ENCODE measurements around the gene PRKN. TPM values are rescaled to one million over a fixed set of nuclear protein-coding genes. Genes with fewer than 3 reads are reported as not detected.

PRKN gene
- total RNA-seq, 6 experiments from 2014 or later, result 0.32 TPM; not detected in 5

GRCh38 chr6:162099685-162100084 lies 627.9 kb downstream of the PRKN start:
- H3K27ac Mint-ChIP-seq, result no peak overlapping the region
- no peaks in the 10 kb centered on the region for H3K4me1 Mint-ChIP-seq (ENCODE audit: low read depth)
- no peaks in the 10 kb centered on the region for H3K27me3 Mint-ChIP-seq (ENCODE audit: insufficient read depth)
- DNase-seq, result no peak
- H3K9me3 Mint-ChIP-seq, result peaks cover 47% of the 10 kb centered on the region
- TF ChIP-seq CTCF (IDR thresholded peaks at IDR 0.05), result no peak
- H3K4me3 Mint-ChIP-seq, result no peak overlapping the region
- no peaks in the 10 kb centered on the region for H3K36me3 Mint-ChIP-seq (ENCODE audit: low read depth)

- DNase-seq, result no peak
- no peaks in the 10 kb centered on the region for H3K4me1 Mint-ChIP-seq (ENCODE audit: low read depth)
- no peak overlapping the region for H3K4me3 Mint-ChIP-seq
- no peaks in the 10 kb centered on the region for H3K27me3 Mint-ChIP-seq (ENCODE audit: insufficient read depth)
- TF ChIP-seq CTCF (IDR thresholded peaks at IDR 0.05), result no peak
- H3K9me3 Mint-ChIP-seq, result peaks cover 28% of the 10 kb centered on the region
- no peak overlapping the region for H3K27ac Mint-ChIP-seq
- no peaks in the 10 kb centered on the region for H3K36me3 Mint-ChIP-seq (ENCODE audit: low read depth)
Observed at GRCh38 chr6:162092816-162093502, 634.6 kb downstream of the PRKN start.

- peaks cover 32% of the 10 kb centered on the region for H3K9me3 Mint-ChIP-seq
Observed at GRCh38 chr6:162090734-162091133, 636.8 kb downstream of the PRKN start.

GRCh38 chr6:162088091-162088490 lies 639.5 kb downstream of the PRKN start:
- H3K27ac Mint-ChIP-seq, result no peak overlapping the region
- H3K9me3 Mint-ChIP-seq, result peaks cover 28% of the 10 kb centered on the region
- DNase-seq, result no peak
- TF ChIP-seq CTCF (IDR thresholded peaks at IDR 0.05), result no peak
- H3K27me3 Mint-ChIP-seq (ENCODE audit: insufficient read depth), result no peaks in the 10 kb centered on the region
- H3K4me1 Mint-ChIP-seq (ENCODE audit: low read depth), result no peaks in the 10 kb centered on the region
- no peak overlapping the region for H3K4me3 Mint-ChIP-seq
- H3K36me3 Mint-ChIP-seq (ENCODE audit: low read depth), result no peaks in the 10 kb centered on the region

More at GRCh38 chr6:162090734-162091133, 636.8 kb downstream of the PRKN start:
- no peaks in the 10 kb centered on the region for H3K27me3 Mint-ChIP-seq (ENCODE audit: insufficient read depth)
- H3K27ac Mint-ChIP-seq, result no peak overlapping the region
- H3K4me1 Mint-ChIP-seq (ENCODE audit: low read depth), result no peaks in the 10 kb centered on the region
- H3K36me3 Mint-ChIP-seq (ENCODE audit: low read depth), result no peaks in the 10 kb centered on the region
- no peak for TF ChIP-seq CTCF (IDR thresholded peaks at IDR 0.05)
- no peak overlapping the region for H3K4me3 Mint-ChIP-seq
- DNase-seq, result no peak

- TF ChIP-seq CTCF (IDR thresholded peaks at IDR 0.05), result no peak
- DNase-seq, result no peak
- Mint-ChIP-seq H3K9me3 (peaks cover 24% of the 10 kb centered on the region), H3K4me1 (ENCODE audit: low read depth) (no peaks in the 10 kb centered on the region), H3K27me3 (ENCODE audit: insufficient read depth) (no peaks in the 10 kb centered on the region), H3K4me3 (no peak overlapping the region), H3K36me3 (ENCODE audit: low read depth) (no peaks in the 10 kb centered on the region), H3K27ac (no peak overlapping the region)
Observed at GRCh38 chr6:162085561-162085960, 642.0 kb downstream of the PRKN start.
